Muscle layer of colon (tissue), 2 donors: Measurements from ENCODE around the gene SMPD2.
A peak's percentile ranks its signal among the peaks of the same experiment; 100 is the strongest.

ENCODE experiments used
- H3K27ac ChIP-seq: one replicate; pipeline ENCODE4 v1.7.0; 2013; ENCODE audit warnings: low read depth, mild to moderate bottlenecking, low read length, moderate library complexity
- H3K27me3 ChIP-seq, 2 donors: one replicate each; pipeline ENCODE4 v1.7.0; 2013; ENCODE audit warnings: low read length in 2 of 2, mild to moderate bottlenecking in 2 of 2; ENCODE audit not compliant: insufficient read depth in 2 of 2, control insufficient read depth in 1 of 2
- H3K36me3 ChIP-seq: one replicate; pipeline ENCODE4 v1.7.0; 2013; ENCODE audit warnings: mild to moderate bottlenecking, low read length; ENCODE audit not compliant: insufficient read depth
- H3K4me1 ChIP-seq: one replicate; pipeline ENCODE4 v1.7.0; 2013; ENCODE audit warnings: mild to moderate bottlenecking, low read length; ENCODE audit not compliant: insufficient read depth
- H3K4me3 ChIP-seq, 2 donors: one replicate each; pipeline ENCODE4 v1.7.0; 2013; ENCODE audit warnings: low read length in 2 of 2, low read depth in 1 of 2, mild to moderate bottlenecking in 1 of 2, moderate library complexity in 1 of 2
- H3K9ac ChIP-seq: one replicate; pipeline ENCODE4 v1.7.0; 2013; ENCODE audit warnings: low read length
- H3K9me3 ChIP-seq: one replicate; pipeline ENCODE4 v1.7.0; 2013; ENCODE audit warnings: mild to moderate bottlenecking, low read length
- donor health status: abdominal sarcoma.
- donor health status: Adenocarcinoma of cecum.

Gene SMPD2

DNA sequence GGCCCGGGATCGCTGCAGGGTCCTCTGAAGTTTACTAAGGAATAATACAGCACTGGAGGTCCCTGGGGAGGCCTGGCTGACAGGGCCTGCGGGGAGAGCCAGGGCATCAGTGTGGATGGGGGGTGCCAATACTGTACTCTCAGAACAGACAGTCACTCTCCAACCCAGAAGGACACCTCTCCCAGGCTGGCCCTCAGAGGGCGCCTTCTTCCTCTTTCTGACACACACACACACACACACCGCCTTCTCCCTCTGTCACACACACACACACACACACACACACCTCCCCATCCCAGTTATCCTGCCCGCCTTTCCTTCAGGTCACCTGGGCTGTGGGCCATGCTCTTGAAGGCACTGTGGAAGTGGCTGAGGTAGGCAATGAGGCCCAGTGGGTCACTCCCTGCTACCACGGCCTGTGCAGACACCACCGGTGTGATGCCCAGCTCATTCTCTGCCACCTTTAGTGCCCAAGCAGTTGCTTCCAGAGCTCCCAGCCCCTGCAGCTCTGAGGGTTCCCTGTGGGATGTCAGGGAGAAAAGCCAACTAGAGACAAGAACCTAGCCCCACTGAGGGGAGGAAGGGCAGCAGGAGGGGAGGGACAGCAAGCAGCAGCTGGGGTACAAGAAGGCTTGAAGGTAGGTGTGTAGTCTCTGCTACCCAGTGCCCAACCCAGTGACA is 7.5 kb downstream of the SMPD2 start:
- Histone ChIP-seq H3K9me3 (no peaks in the 10 kb centered on the region), H3K27ac (no peak overlapping the region), H3K4me1 (no peaks in the 10 kb centered on the region), H3K27me3 (no peaks in the 10 kb centered on the region), H3K9ac (no peak overlapping the region), H3K36me3 (peaks cover 20% of the 10 kb centered on the region), H3K4me3 (no peak overlapping the region)

- H3K27me3 ChIP-seq: no peaks in the 10 kb centered on the region
- H3K27ac ChIP-seq: no peak overlapping the region
- H3K4me3 ChIP-seq: no peak overlapping the region
- no peaks in the 10 kb centered on the region for H3K4me1 ChIP-seq
- peaks cover 19% of the 10 kb centered on the region for H3K36me3 ChIP-seq
- no peaks in the 10 kb centered on the region for H3K9me3 ChIP-seq
- no peak overlapping the region for H3K9ac ChIP-seq
Measured at GRCh38 chr6:109448615-109449014, 8.1 kb downstream of the SMPD2 start.

- no peak overlapping the region for H3K27ac ChIP-seq
- no peaks in the 10 kb centered on the region for H3K9me3 ChIP-seq
- H3K9ac ChIP-seq: no peak overlapping the region
- peaks cover 13% of the 10 kb centered on the region for H3K36me3 ChIP-seq
- H3K4me1 ChIP-seq: peaks cover 5% of the 10 kb centered on the region
- H3K27me3 ChIP-seq: no peaks in the 10 kb centered on the region
- no peak overlapping the region for H3K4me3 ChIP-seq
Measured at GRCh38 chr6:109449064-109449794, 8.7 kb downstream of the SMPD2 start.

GRCh38 chr6:109449795-109450673 is 9.5 kb downstream of the SMPD2 start:
- Histone ChIP-seq H3K27me3 (no peaks in the 10 kb centered on the region), H3K27ac (no peak overlapping the region), H3K4me1 (peaks cover 9% of the 10 kb centered on the region), H3K36me3 (peaks cover 5% of the 10 kb centered on the region), H3K9me3 (no peaks in the 10 kb centered on the region), H3K9ac (no peak overlapping the region), H3K4me3 (no peak overlapping the region)

DNA sequence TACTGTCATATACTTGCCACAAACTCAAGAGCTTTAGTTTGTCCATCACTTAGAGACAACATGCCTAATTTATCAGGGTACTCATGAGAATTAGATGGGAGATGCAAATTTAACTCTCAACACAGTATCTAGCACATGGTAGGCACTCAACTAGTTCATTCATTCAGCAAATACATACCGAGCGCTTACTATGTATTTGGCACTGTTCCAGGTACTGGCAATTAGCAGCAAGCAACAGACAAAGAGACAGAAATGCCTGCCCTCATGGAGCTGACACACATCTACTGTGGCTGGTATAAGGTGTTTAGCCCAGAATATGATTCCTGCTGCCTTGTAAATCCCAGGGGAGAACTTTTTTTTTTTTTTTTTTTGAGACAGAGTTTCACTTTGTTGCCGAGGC is 10.3 kb downstream of the SMPD2 start:
- Histone ChIP-seq H3K9ac (no peak overlapping the region), H3K4me1 (peaks cover 9% of the 10 kb centered on the region), H3K27me3 (no peaks in the 10 kb centered on the region), H3K27ac (no peak overlapping the region), H3K9me3 (no peaks in the 10 kb centered on the region), H3K36me3 (no peaks in the 10 kb centered on the region), H3K4me3 (no peak overlapping the region)

DNA sequence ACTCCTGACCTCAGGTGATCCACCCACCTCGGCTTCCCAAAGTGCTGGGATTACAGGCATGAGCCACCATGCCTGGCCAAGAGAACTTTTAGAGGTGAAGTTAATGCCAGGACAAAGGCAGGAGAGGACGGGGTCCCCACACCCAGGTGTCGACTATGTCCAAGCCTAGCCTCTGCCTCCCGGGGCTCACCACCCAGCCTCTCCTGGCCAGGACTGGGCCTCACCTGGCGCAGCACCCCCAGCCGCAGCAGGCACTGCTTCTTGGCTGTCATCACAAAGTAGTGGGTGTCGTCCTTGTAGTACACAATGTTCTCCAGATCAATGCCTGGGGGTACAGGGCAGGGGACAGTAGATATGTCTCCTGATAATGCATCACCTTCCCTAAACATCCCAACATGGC is 10.9 kb downstream of the SMPD2 start:
- Histone ChIP-seq H3K9ac (no peak overlapping the region), H3K4me1 (peaks cover 13% of the 10 kb centered on the region), H3K36me3 (no peaks in the 10 kb centered on the region), H3K4me3 (no peak overlapping the region), H3K9me3 (no peaks in the 10 kb centered on the region), H3K27ac (no peak overlapping the region), H3K27me3 (no peaks in the 10 kb centered on the region)

DNA sequence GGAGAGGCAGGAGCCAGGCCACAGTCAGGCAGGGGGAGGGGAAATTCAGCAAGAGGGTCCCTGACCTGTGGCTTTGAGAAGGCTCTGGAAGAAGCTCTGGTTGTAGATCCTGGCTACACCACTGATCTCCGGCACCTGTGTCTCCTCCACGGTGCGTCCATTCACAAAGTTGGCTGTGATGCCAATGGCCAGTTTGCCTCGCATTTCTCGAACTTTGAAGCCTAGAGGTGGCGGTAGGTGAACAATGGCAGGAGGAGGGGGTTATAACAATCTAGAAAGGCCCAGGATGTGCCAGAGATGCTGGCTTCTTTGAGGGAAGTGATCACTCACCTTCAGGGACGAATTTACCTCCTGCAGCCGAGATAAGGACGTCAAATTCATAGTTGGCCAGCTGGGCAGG is 11.7 kb downstream of the SMPD2 start:
- Histone ChIP-seq H3K27ac (no peak overlapping the region), H3K9ac (no peak overlapping the region), H3K4me3 (no peak overlapping the region), H3K4me1 (peaks cover 18% of the 10 kb centered on the region), H3K36me3 (no peaks in the 10 kb centered on the region), H3K27me3 (no peaks in the 10 kb centered on the region), H3K9me3 (no peaks in the 10 kb centered on the region)

GRCh38 chr6:109453156-109453555 is 12.6 kb downstream of the SMPD2 start:
- H3K36me3 ChIP-seq: no peaks in the 10 kb centered on the region
- no peaks in the 10 kb centered on the region for H3K9me3 ChIP-seq
- peaks cover 18% of the 10 kb centered on the region for H3K4me1 ChIP-seq
- H3K4me3 ChIP-seq: no peak overlapping the region
- no peak overlapping the region for H3K27ac ChIP-seq
- H3K27me3 ChIP-seq: no peaks in the 10 kb centered on the region
- H3K9ac ChIP-seq: no peak overlapping the region

- Histone ChIP-seq H3K36me3 (no peaks in the 10 kb centered on the region), H3K27me3 (no peaks in the 10 kb centered on the region), H3K27ac (no peak overlapping the region), H3K9me3 (no peaks in the 10 kb centered on the region), H3K4me3 (peak overlapping the region; percentile 49 to 65), H3K9ac (no peak overlapping the region), H3K4me1 (peaks cover 18% of the 10 kb centered on the region)
Measured at GRCh38 chr6:109453594-109454495, 13.3 kb downstream of the SMPD2 start.

- H3K9ac ChIP-seq: no peak overlapping the region
- peaks cover 18% of the 10 kb centered on the region for H3K4me1 ChIP-seq
- no peaks in the 10 kb centered on the region for H3K36me3 ChIP-seq
- H3K27ac ChIP-seq: no peak overlapping the region
- H3K9me3 ChIP-seq: no peaks in the 10 kb centered on the region
- no peaks in the 10 kb centered on the region for H3K27me3 ChIP-seq
- H3K4me3 ChIP-seq: peak overlapping the region; percentile 49 to 65
Measured at GRCh38 chr6:109454496-109455436, 14.2 kb downstream of the SMPD2 start.
